HCT116 (cell line): ENCODE measurements around the gene UCP2. TPM values are rescaled to one million over a fixed set of nuclear protein-coding genes. Genes with fewer than 3 reads are reported as not detected.
"Not testable (repeated sequence)": the region's sequence is repeated elsewhere in the genome, so short reads cannot be mapped to it uniquely, and the experiment has no call there.

Experiments
- ATAC-seq: fragments of 200-7000 bp; cut with Tn5 transposase; 2 replicates; pipeline ENCODE4 v1.9.1; 2020; ENCODE audit warnings: mild to moderate bottlenecking, moderate library complexity
- BruUV-seq: library from RNA; stranded (reverse); fragments of 400-500 nt; replicated peaks from 2 replicates; lab custom pipeline; 2021; lab: Mats Ljungman, UMichigan
- CTCF ChIA-PET: fragments of 300-600 bp; sonication (Branson Sonifier 250); formaldehyde crosslinking; loops from one replicate; lab custom pipeline; 2021; ENCODE audit warnings: antibody characterized with exemption; lab: Charles Lee
- POLR2A ChIA-PET: fragments of 300-600, 350-600 bp; sonication (Branson Sonifier 250); formaldehyde crosslinking; loops from one replicate; lab custom pipeline; 2021; ENCODE audit warnings: antibody characterized with exemption; lab: Charles Lee
- RAD21 ChIA-PET, 2 experiments: fragments of 300-600 bp; sonication (Branson Sonifier 250); formaldehyde crosslinking; loops; one replicate each; lab custom pipeline; 2023; ENCODE audit warnings: low total read pairs in 2 of 2; ENCODE audit not compliant: uncharacterized antibody in 2 of 2, unreplicated experiment in 2 of 2, low non-redundant PET in 1 of 2; lab: Charles Lee
- DNase-seq: peaks from one replicate; pipeline ENCODE4 v3.0.0-alpha.2; 2010; ENCODE audit warnings: low read depth, low spot score
- H2AFZ ChIP-seq: fragments of 200-600 bp; shearing (Covaris generic), sonication (generic); 2 replicates; pipeline ENCODE4 v1.6.1; 2017; ENCODE audit warnings: low read depth, mixed run types, mixed read lengths, antibody characterized with exemption, low read length; ENCODE audit not compliant: poor library complexity, severe bottlenecking
- H3K27ac ChIP-seq: 2 replicates; pipeline ENCODE4 v1.5.1; 2012; ENCODE audit warnings: low read depth, low read length
- H3K27me3 ChIP-seq: fragments of 200-600 bp; sonication (generic); 2 replicates; pipeline ENCODE4 v1.6.1; 2016; ENCODE audit warnings: mixed run types, low read length, mixed read lengths; ENCODE audit not compliant: insufficient read depth
- H3K36me3 ChIP-seq, 2 experiments: fragments of 200-500 bp in 1 of 2; fragments of 200-600 bp in 1 of 2; sonication (Bioruptor generic) in 1 of 2; sonication (generic) in 1 of 2; 2 replicates each; pipeline versions ENCODE4 v1.5.1 to v1.6.1; 2014 to 2016; ENCODE audit warnings: low read length in 2 of 2, inconsistent platforms in 1 of 2, mixed read lengths in 1 of 2, mixed run types in 1 of 2; ENCODE audit not compliant: insufficient read depth in 2 of 2, control insufficient read depth in 1 of 2
- H3K4me1 ChIP-seq, 2 experiments: fragments of 200-600 bp in 1 of 2; sonication (generic) in 1 of 2; 2 replicates each; pipeline versions ENCODE4 v1.5.1 to v1.6.1; 2012 to 2017; ENCODE audit warnings: low read length in 2 of 2, inconsistent platforms in 1 of 2, mild to moderate bottlenecking in 1 of 2, mixed read lengths in 1 of 2, mixed run types in 1 of 2, moderate library complexity in 1 of 2; ENCODE audit not compliant: insufficient read depth in 2 of 2, control insufficient read depth in 1 of 2
- H3K4me2 ChIP-seq: fragments of 200-600 bp; sonication (generic); 2 replicates; pipeline ENCODE4 v1.6.1; 2017; ENCODE audit warnings: mixed run types, low read length, mixed read lengths
- H3K4me3 ChIP-seq, 2 experiments: fragments of 200-600 bp in 1 of 2; sonication (generic) in 1 of 2; replicated peaks in 1 of 2; 2 replicates each; pipeline ENCODE4 v1.5.1; 2011 to 2016; ENCODE audit warnings: low read length in 2 of 2, control low read depth in 1 of 2, low read depth in 1 of 2, mild to moderate bottlenecking in 1 of 2, mixed read lengths in 1 of 2, mixed run types in 1 of 2
- H3K79me2 ChIP-seq: fragments of 200-600 bp; sonication (generic); 2 replicates; pipeline ENCODE4 v1.6.1; 2017; ENCODE audit warnings: mild to moderate bottlenecking, mixed run types, low read length, moderate library complexity, mixed read lengths; ENCODE audit not compliant: insufficient read depth
- H3K9ac ChIP-seq: fragments of 200-600 bp; sonication (generic); 2 replicates; pipeline ENCODE4 v1.6.1; 2016; ENCODE audit warnings: low read length, mixed read lengths
- H3K9me2 ChIP-seq: fragments of 200-600 bp; sonication (generic), shearing (Covaris generic); 2 replicates; pipeline ENCODE4 v1.6.1; 2017; ENCODE audit warnings: mixed run types, mild to moderate bottlenecking, moderate library complexity; ENCODE audit not compliant: insufficient read depth
- H3K9me3 ChIP-seq, 2 experiments: fragments of 200-500 bp in 1 of 2; fragments of 200-600 bp in 1 of 2; sonication (Bioruptor generic) in 1 of 2; sonication (generic) in 1 of 2; 2 replicates each; pipeline ENCODE4 v1.6.1; 2014 to 2017; ENCODE audit warnings: low read length in 2 of 2, mixed read lengths in 2 of 2, inconsistent platforms in 1 of 2, low read depth in 1 of 2, mild to moderate bottlenecking in 1 of 2, mixed run types in 1 of 2, moderate library complexity in 1 of 2; ENCODE audit not compliant: control insufficient read depth in 1 of 2, insufficient read depth in 1 of 2
- H4K20me1 ChIP-seq: fragments of 200-600 bp; sonication (generic), shearing (Covaris generic); 2 replicates; pipeline ENCODE4 v1.6.1; 2017; ENCODE audit warnings: mixed run types, mild to moderate bottlenecking, moderate library complexity; ENCODE audit not compliant: insufficient read depth
- EGR1 ChIP-seq: IDR thresholded peaks from 2 replicates; pipeline ENCODE4 v1.6.1; 2012; ENCODE audit warnings: low read depth
- EZH2 ChIP-seq: fragments of 200-600 bp; sonication (generic); IDR thresholded peaks from 2 replicates; pipeline ENCODE4 v1.6.1; 2017; ENCODE audit warnings: antibody characterized with exemption, mixed run types
- EZH2phosphoT487 ChIP-seq: fragments of 200-600 bp; IDR thresholded peaks from 2 replicates; pipeline ENCODE4 v1.6.1; 2018; ENCODE audit warnings: antibody characterized with exemption, borderline replicate concordance
- FOSL1 ChIP-seq: IDR thresholded peaks from 2 replicates; pipeline ENCODE4 v1.6.1; 2012; ENCODE audit warnings: low read depth
- MAX ChIP-seq: IDR thresholded peaks from 2 replicates; pipeline ENCODE4 v1.6.1; 2012
- POLR2AphosphoS5 ChIP-seq: IDR thresholded peaks from 2 replicates; pipeline ENCODE4 v1.6.1; 2011; ENCODE audit warnings: mild to moderate bottlenecking, low read depth, low read length, moderate library complexity
- RAD21 ChIP-seq: IDR thresholded peaks from 2 replicates; pipeline ENCODE4 v1.6.1; 2012; ENCODE audit warnings: low read depth, mild to moderate bottlenecking
- SP1 ChIP-seq: IDR thresholded peaks from 2 replicates; pipeline ENCODE4 v1.6.1; 2012; ENCODE audit warnings: low read depth
- SRF ChIP-seq: IDR thresholded peaks from 2 replicates; pipeline ENCODE4 v1.6.1; 2012; ENCODE audit warnings: low read depth
- ZBTB33 ChIP-seq: IDR thresholded peaks from 2 replicates; pipeline ENCODE4 v1.6.1; 2011; ENCODE audit warnings: mild to moderate bottlenecking, low read length, moderate library complexity; ENCODE audit not compliant: insufficient replicate concordance; ENCODE audit errors: extremely low read depth
- intact Hi-C: fragments of 100-400 bp; cut with micrococcal nuclease; formaldehyde crosslinking; loops from 2 replicates; pipeline ENCODE4 v1.10.0; 2022
- total RNA-seq: library from RNA; stranded (reverse); gene quantifications from one replicate; pipeline ENCODE4 v1.2.1, GENCODE V29; 2021; ENCODE audit not compliant: unreplicated experiment
- TF ChIP-seq, protein P1 (sequence below): IDR thresholded peaks from 2 replicates; pipeline ENCODE4 v1.6.1; 2012; ENCODE audit warnings: low read depth

UCP2 gene
- total RNA-seq, 1 experiment from 2014 or later = 20.4 TPM

DNA sequence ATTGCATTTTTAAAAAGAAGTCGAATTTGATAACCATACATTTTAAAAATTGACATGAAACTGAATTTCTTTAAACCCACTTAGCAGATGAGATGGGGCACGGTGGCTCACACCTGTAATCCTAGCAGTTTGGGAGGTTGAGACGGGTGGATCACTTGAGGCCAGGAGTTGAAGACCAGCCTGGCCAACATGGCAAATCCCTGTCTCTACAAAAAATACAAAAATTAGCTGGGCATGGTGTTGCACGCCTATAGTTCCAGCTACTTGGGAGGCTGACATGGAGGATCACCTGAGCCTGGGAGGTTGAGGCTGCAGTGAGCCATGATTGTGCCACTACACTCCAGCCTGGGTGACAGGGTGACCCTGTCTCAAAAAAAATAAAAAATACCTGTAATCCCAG, 3.0 kb upstream of the UCP2 start:
- CTCF ChIA-PET, RAD21 ChIA-PET: not testable (repeated sequence)
- H3K4me1 ChIP-seq = peaks cover 8 to 28% of the 10 kb centered on the region in 2 experiments; a peak in 3 of 4 replicates

GRCh38 chr11:73983741-73984538, 1.3 kb upstream of the UCP2 start:
- H3K36me3 ChIP-seq = no peaks in the 10 kb centered on the region
- ATAC-seq = no peak
- TF ChIP-seq RAD21 (no peak), MAX (no peak), FOSL1 (no peak), EGR1 (no peak), ZBTB33 (no peak), EZH2phosphoT487 (no peak), POLR2AphosphoS5 (no peak), EZH2 (no peak), SP1 (no peak), SRF (no peak)
- TF ChIP-seq, protein P1, sequence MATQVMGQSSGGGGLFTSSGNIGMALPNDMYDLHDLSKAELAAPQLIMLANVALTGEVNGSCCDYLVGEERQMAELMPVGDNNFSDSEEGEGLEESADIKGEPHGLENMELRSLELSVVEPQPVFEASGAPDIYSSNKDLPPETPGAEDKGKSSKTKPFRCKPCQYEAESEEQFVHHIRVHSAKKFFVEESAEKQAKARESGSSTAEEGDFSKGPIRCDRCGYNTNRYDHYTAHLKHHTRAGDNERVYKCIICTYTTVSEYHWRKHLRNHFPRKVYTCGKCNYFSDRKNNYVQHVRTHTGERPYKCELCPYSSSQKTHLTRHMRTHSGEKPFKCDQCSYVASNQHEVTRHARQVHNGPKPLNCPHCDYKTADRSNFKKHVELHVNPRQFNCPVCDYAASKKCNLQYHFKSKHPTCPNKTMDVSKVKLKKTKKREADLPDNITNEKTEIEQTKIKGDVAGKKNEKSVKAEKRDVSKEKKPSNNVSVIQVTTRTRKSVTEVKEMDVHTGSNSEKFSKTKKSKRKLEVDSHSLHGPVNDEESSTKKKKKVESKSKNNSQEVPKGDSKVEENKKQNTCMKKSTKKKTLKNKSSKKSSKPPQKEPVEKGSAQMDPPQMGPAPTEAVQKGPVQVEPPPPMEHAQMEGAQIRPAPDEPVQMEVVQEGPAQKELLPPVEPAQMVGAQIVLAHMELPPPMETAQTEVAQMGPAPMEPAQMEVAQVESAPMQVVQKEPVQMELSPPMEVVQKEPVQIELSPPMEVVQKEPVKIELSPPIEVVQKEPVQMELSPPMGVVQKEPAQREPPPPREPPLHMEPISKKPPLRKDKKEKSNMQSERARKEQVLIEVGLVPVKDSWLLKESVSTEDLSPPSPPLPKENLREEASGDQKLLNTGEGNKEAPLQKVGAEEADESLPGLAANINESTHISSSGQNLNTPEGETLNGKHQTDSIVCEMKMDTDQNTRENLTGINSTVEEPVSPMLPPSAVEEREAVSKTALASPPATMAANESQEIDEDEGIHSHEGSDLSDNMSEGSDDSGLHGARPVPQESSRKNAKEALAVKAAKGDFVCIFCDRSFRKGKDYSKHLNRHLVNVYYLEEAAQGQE = no peak
- POLR2A ChIA-PET = no interaction called here
- peak overlapping the region; percentile 85 for H3K27ac ChIP-seq
- H3K79me2 ChIP-seq = 0 out of 2 replicates have a peak, but pooled peaks cover 3% of the 10 kb centered on the region
- RAD21 ChIA-PET = no interaction called here
- no peaks in the 10 kb centered on the region for H3K9me3 ChIP-seq
- H3K4me2 ChIP-seq = peak overlapping the region; percentile 91
- H3K9me2 ChIP-seq = no peaks in the 10 kb centered on the region
- H3K4me1 ChIP-seq = peaks cover 16 to 37% of the 10 kb centered on the region in 2 experiments
- H4K20me1 ChIP-seq = no peaks in the 10 kb centered on the region
- DNase-seq = no peak
- peak overlapping the region; percentile 66 for H3K9ac ChIP-seq
- CTCF ChIA-PET = no interaction called here
- intact Hi-C loops = loop anchor here (5.0 kb wide), 1 partner anchor 188 kb away; the partner anchor contains the start of genes C2CD3 and PPME1
- peak overlapping the region; percentile 57 to 66 for H3K4me3 ChIP-seq
- no peaks in the 10 kb centered on the region for H3K27me3 ChIP-seq
- BruUV-seq = TSS peak; percentile 70
- H2AFZ ChIP-seq = peak overlapping the region; percentile 56

More for the DNA sequence above, 3.0 kb upstream of the UCP2 start:
- H3K27ac ChIP-seq, intact Hi-C loops, H3K36me3 ChIP-seq, H3K4me2 ChIP-seq, H3K4me3 ChIP-seq, POLR2A ChIA-PET, H3K9me2 ChIP-seq, H3K9me3 ChIP-seq, H4K20me1 ChIP-seq, H3K79me2 ChIP-seq, H3K9ac ChIP-seq, H2AFZ ChIP-seq, ATAC-seq, DNase-seq, BruUV-seq, H3K27me3 ChIP-seq: not testable (repeated sequence)
